Adrenal gland (tissue), 5 donors: ENCODE data around the gene NSMCE4A.

ENCODE experiments used
- CTCF ChIP-seq, 6 experiments: fragments of 450-650 bp in 4 of 6; fragments of 200-600 bp in 2 of 6; sonication (generic) in 1 of 6; IDR thresholded peaks; 1 replicate in 5 of 6; 2 replicates in 1 of 6; pipeline versions ENCODE4 v1.5.1 to v1.8.0; 2016 to 2021; ENCODE audit warnings: antibody characterized with exemption in 6 of 6, mild to moderate bottlenecking in 2 of 6, moderate library complexity in 1 of 6
- POLR2A ChIP-seq, 2 donors: fragments of 450-650 bp; IDR thresholded peaks; one replicate each; pipeline ENCODE4 v1.6.1; 2017; ENCODE audit warnings: antibody characterized with exemption in 2 of 2, mild to moderate bottlenecking in 2 of 2, moderate library complexity in 1 of 2
- donor health status: DM: no; HTN: no; CAD: no.

GRCh38 chr10:121959671-121960070, 15.3 kb downstream of the NSMCE4A start:
- TF ChIP-seq CTCF (IDR thresholded peaks at IDR 0.05) (no peak), POLR2A (IDR thresholded peaks at IDR 0.05) (no peak)
